ENCODE results near the gene MUC12.
"Not testable (repeated sequence)": the region's sequence is repeated elsewhere in the genome, so short reads cannot be mapped to it uniquely, and the experiment has no call there.

The MUC12 gene

GRCh38 chr7:100969066-100969615 is at the start of gene MUC12:
TSS of gene MUC12 (plus strand) at chr7:100969565. CDS start at chr7:100969623, 58 bp downstream.
- no peak for DNase-seq (ENCODE audit: low read depth)

- DNase-seq (ENCODE audit: low read depth), result not testable (repeated sequence)
Observed at GRCh38 chr7:100919779-100920437, 49.5 kb upstream of the MUC12 start.

- DNase-seq (ENCODE audit: low read depth), result no peak
Observed at GRCh38 chr7:100921039-100921438, 48.3 kb upstream of the MUC12 start.

- not testable (repeated sequence) for DNase-seq (ENCODE audit: low read depth)
Observed at GRCh38 chr7:100923616-100924015, 45.7 kb upstream of the MUC12 start.

- no peak for DNase-seq (ENCODE audit: low read depth)
Observed at GRCh38 chr7:100929808-100930174, 39.6 kb upstream of the MUC12 start.

- DNase-seq (ENCODE audit: low read depth), result no peak
Observed at GRCh38 chr7:100933734-100934133, 35.6 kb upstream of the MUC12 start.

GRCh38 chr7:100935381-100935780 is 34.0 kb upstream of the MUC12 start:
- not testable (repeated sequence) for DNase-seq (ENCODE audit: low read depth)

- DNase-seq (ENCODE audit: low read depth), result not testable (repeated sequence)
Observed at GRCh38 chr7:100936167-100936566, 33.2 kb upstream of the MUC12 start.

- peak; percentile 39 for DNase-seq (ENCODE audit: low read depth)
Observed at GRCh38 chr7:100942045-100942774, 27.2 kb upstream of the MUC12 start.

- DNase-seq (ENCODE audit: low read depth), result no peak
Observed at GRCh38 chr7:100943693-100944092, 25.7 kb upstream of the MUC12 start.

- DNase-seq (ENCODE audit: low read depth), result no peak
Observed at GRCh38 chr7:100944138-100944537, 25.2 kb upstream of the MUC12 start.

GRCh38 chr7:100946111-100946510 is 23.3 kb upstream of the MUC12 start:
- no peak for DNase-seq (ENCODE audit: low read depth)

- no peak for DNase-seq (ENCODE audit: low read depth)
Observed at GRCh38 chr7:100946766-100947365, 22.5 kb upstream of the MUC12 start.

GRCh38 chr7:100947792-100948191 is 21.6 kb upstream of the MUC12 start:
- DNase-seq (ENCODE audit: low read depth), result no peak

- DNase-seq (ENCODE audit: low read depth), result no peak
Observed at GRCh38 chr7:100949227-100949932, 20.0 kb upstream of the MUC12 start, which contains the start of gene MUC3A. TSS of gene MUC3A (plus strand) at chr7:100949534. CDS start at chr7:100949625, 91 bp downstream.

- no peak for DNase-seq (ENCODE audit: low read depth)
Observed at GRCh38 chr7:100949933-100950443, 19.4 kb upstream of the MUC12 start.

GRCh38 chr7:100951172-100951571 is 18.2 kb upstream of the MUC12 start:
- DNase-seq (ENCODE audit: low read depth), result no peak

GRCh38 chr7:100951888-100952560 is 17.3 kb upstream of the MUC12 start:
- DNase-seq (ENCODE audit: low read depth), result no peak

- no peak for DNase-seq (ENCODE audit: low read depth)
Observed at GRCh38 chr7:100952641-100953040, 16.7 kb upstream of the MUC12 start.

- DNase-seq (ENCODE audit: low read depth), result no peak
Observed at GRCh38 chr7:100957832-100958421, 11.4 kb upstream of the MUC12 start.

- no peak for DNase-seq (ENCODE audit: low read depth)
Observed at GRCh38 chr7:100959894-100960293, 9.5 kb upstream of the MUC12 start.

All from GM04504 (cell line).